ENCODE results near the gene ALK. TPM values are rescaled to one million over a fixed set of nuclear protein-coding genes. Genes with fewer than 3 reads are reported as not detected.

Gene ALK
- total RNA-seq, 4 donors from 2014 or later = 0.06 to 4.1 TPM; not detected in 2

DNA sequence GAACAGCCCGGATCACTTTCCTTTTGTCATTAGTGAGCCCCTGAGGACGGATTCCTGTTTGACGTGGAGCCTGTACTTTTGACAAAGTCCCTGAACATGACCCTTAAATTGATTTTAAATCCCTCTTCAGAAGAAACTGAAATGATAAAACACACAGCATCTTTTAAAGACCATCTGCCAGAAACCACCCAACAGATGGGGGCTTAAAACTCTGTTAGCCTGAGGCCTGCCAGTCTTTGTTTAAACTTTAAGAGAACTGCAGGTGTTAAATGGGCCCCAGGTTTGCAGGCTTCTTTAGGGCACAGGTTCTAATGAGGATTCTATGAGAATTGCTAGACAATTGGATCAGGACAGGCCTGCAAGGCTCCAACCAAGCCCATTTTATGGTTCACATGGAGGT is 177.9 kb downstream of the ALK start:
- intact Hi-C loops (cut with DNase I; ENCODE audit: low total_unique reads) = no loop called here
- Histone ChIP-seq H3K4me3 (no peak overlapping the region), H3K27me3 (no peaks in the 10 kb centered on the region), H3K9me3 (no peaks in the 10 kb centered on the region), H3K36me3 (no peaks in the 10 kb centered on the region), H3K4me1 (no peaks in the 10 kb centered on the region), H3K27ac (no peak overlapping the region)
- TF ChIP-seq CTCF (IDR thresholded peaks at IDR 0.05) = no peak
- TF ChIP-seq POLR2A (IDR thresholded peaks at IDR 0.05) = no peak
- no peak for DNase-seq

DNA sequence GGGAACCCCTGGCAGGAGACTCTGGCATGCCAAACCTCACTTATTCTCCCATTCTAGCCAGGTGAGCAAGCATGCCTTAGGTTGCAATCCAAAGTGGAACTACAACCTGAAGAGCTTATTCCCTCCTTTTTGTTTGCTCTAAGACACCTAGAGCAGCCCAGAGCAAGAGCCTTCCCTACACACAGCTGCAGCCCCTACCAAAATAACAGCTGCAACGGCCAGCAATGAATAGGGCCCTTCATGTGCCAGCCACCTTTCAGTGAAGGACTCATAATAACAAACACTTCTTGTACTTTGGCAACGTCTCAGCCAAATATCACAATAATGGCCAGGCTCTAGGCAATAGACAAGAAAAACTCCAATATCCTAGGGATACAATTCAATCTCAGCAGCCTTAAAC is 178.7 kb downstream of the ALK start:
- no peaks in the 10 kb centered on the region for H3K27me3 ChIP-seq
- intact Hi-C loops (cut with DNase I; ENCODE audit: low total_unique reads) = no loop called here

GRCh38 chr2:29741132-29741531 is 180.3 kb downstream of the ALK start:
- no peaks in the 10 kb centered on the region for H3K4me1 ChIP-seq
- no peaks in the 10 kb centered on the region for H3K27me3 ChIP-seq
- H3K36me3 ChIP-seq = no peaks in the 10 kb centered on the region
- intact Hi-C loops (cut with DNase I; ENCODE audit: low total_unique reads) = no loop called here
- no peak overlapping the region for H3K27ac ChIP-seq
- no peak for DNase-seq
- no peaks in the 10 kb centered on the region for H3K9me3 ChIP-seq
- TF ChIP-seq POLR2A (IDR thresholded peaks at IDR 0.05) (no peak), CTCF (IDR thresholded peaks at IDR 0.05) (no peak)
- H3K4me3 ChIP-seq = no peak overlapping the region

More for the DNA sequence above, 178.7 kb downstream of the ALK start:
- Histone ChIP-seq H3K9me3 (no peaks in the 10 kb centered on the region), H3K27ac (no peak overlapping the region), H3K36me3 (no peaks in the 10 kb centered on the region), H3K4me3 (no peak overlapping the region), H3K4me1 (no peaks in the 10 kb centered on the region)
- DNase-seq = no peak
- TF ChIP-seq CTCF (IDR thresholded peaks at IDR 0.05) = no peak
- no peak for TF ChIP-seq POLR2A (IDR thresholded peaks at IDR 0.05)

DNA sequence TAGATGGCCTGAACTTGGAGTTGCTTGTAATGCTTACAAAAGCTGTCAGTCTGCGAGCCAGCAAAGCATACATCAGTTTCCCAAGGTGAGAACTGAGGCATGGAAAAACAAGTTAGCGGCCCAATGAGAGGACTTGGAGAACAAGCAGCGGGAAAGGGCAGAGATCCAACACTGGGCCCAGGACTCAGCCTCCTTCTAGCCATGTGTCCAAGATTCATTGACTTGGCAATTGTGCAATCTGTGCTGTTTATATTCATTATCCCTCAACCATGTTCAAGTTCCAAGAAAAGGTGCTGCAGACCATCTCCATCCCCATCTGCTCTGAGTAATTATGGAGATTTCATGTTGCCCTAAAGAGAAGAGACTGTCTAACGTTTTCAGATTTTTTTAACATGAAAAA is 187.4 kb downstream of the ALK start:
- Histone ChIP-seq H3K36me3 (no peaks in the 10 kb centered on the region), H3K4me1 (peaks cover 0 to 3% of the 10 kb centered on the region in 2 donors), H3K4me3 (no peak overlapping the region), H3K9me3 (no peaks in the 10 kb centered on the region), H3K27me3 (no peaks in the 10 kb centered on the region), H3K27ac (no peak overlapping the region)
- intact Hi-C loops (cut with DNase I; ENCODE audit: low total_unique reads) = no loop called here
- no peak for DNase-seq
- TF ChIP-seq CTCF (IDR thresholded peaks at IDR 0.05) (no peak), POLR2A (IDR thresholded peaks at IDR 0.05) (no peak)

GRCh38 chr2:29733213-29733612 is 188.2 kb downstream of the ALK start:
- H3K27me3 ChIP-seq = no peaks in the 10 kb centered on the region
- intact Hi-C loops (cut with DNase I; ENCODE audit: low total_unique reads) = no loop called here
- no peak overlapping the region for H3K27ac ChIP-seq
- no peak overlapping the region for H3K4me3 ChIP-seq
- H3K9me3 ChIP-seq = no peaks in the 10 kb centered on the region
- no peak for DNase-seq
- peaks cover 0 to 3% of the 10 kb centered on the region in 2 donors for H3K4me1 ChIP-seq
- no peaks in the 10 kb centered on the region for H3K36me3 ChIP-seq
- TF ChIP-seq POLR2A (IDR thresholded peaks at IDR 0.05) (no peak), CTCF (IDR thresholded peaks at IDR 0.05) (no peak)
